ENCODE measurements around the gene TALDO1.
"Not testable (repeated sequence)": the region's sequence is repeated elsewhere in the genome, so short reads cannot be mapped to it uniquely, and the experiment has no call there.

Gene TALDO1

DNA sequence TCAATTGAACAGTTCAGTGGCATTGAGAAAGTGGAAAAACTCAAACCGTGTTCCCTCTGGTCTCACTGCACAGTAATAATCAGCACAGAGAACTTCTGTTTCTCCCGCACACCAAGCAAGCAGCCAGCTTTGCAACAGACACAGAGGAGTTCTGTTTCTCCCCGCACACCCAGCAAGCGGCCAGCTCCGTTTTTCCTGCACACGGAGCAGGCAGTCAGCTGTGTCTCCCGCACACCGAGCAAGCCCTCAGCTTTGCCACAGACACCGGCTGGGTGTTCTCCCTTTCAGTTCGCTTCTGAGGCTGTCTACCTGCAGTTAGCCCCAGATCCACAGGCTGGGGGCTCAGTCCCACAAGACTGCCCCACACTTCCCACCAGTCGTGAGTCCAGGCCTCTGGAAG, 9.9 kb upstream of the TALDO1 start:
- no peak for DNase-seq (ENCODE audit: low read depth)

DNA sequence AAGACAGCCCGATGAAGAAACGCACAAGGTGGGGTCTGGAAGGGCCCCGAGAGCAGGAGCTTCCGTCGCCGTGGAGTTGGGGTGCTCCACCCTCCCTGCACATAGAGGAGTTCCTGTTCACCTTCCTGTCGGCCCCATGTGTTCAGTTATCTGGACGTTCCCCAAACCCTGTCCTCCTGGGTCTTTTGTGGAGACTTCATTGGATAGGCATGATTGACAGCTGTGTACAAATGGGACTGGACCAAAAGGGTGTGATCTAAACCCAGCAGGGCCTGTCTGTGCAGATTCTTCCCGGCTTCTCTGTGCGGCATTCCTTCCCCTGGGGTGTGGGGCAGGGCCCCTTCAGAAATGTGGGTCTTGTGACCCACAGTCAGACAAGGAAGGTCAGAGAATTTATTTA, 9.4 kb upstream of the TALDO1 start:
- not testable (repeated sequence) for DNase-seq (ENCODE audit: low read depth)

- no peak for DNase-seq (ENCODE audit: low read depth)
Observed at GRCh38 chr11:742156-742546, 5.1 kb upstream of the TALDO1 start.

DNA sequence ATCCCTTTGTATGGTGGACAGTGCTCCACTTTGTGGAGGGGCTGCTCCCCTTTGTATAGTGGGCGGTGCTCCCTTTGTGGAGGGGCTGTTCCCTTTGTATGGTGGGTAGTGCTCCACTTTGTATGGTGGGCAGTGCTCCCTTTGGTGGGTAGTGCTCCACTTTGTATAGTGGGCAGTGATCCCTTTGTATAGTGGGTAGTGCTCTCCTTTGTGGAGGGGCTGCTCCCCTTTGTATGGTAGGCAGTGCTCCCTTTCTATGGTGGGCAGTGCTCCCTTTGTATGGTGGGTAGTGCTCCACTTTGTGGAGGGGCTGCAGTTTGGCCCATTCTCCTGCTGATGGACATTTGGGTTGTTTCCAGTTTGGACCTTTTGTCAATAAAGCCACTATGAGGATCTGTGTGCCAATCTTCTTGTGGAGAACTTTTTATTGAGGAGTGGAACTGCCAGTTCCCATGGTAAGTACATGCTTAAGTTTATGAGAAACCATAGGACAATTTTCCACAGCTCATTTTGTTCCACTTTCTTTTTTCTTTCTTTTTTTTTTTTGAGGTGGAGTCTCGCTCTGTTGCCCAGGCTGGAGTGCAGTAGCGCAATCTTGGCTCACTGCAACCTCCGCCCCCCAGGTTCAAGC, 4.6 kb upstream of the TALDO1 start:
- DNase-seq (ENCODE audit: low read depth): no peak

DNA sequence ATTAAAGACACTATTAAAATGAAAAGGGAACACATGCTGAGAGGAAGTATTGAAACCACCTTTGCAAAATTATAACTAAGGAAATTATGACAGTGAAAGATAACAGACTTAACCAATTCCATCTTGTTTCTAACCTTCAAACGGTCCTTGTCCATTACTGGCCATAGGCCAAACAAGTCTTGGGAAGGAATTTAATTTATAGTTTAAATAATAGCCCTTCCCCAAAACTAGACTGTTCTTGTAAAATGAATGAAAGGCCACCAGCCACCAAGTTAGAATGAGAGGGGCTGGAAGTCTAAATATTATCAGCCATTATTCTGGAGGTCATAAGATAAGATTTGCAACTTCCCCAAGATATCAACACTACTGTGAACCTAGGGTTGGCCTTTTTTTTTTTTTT, 1.8 kb upstream of the TALDO1 start:
- no peak for DNase-seq (ENCODE audit: low read depth)

DNA sequence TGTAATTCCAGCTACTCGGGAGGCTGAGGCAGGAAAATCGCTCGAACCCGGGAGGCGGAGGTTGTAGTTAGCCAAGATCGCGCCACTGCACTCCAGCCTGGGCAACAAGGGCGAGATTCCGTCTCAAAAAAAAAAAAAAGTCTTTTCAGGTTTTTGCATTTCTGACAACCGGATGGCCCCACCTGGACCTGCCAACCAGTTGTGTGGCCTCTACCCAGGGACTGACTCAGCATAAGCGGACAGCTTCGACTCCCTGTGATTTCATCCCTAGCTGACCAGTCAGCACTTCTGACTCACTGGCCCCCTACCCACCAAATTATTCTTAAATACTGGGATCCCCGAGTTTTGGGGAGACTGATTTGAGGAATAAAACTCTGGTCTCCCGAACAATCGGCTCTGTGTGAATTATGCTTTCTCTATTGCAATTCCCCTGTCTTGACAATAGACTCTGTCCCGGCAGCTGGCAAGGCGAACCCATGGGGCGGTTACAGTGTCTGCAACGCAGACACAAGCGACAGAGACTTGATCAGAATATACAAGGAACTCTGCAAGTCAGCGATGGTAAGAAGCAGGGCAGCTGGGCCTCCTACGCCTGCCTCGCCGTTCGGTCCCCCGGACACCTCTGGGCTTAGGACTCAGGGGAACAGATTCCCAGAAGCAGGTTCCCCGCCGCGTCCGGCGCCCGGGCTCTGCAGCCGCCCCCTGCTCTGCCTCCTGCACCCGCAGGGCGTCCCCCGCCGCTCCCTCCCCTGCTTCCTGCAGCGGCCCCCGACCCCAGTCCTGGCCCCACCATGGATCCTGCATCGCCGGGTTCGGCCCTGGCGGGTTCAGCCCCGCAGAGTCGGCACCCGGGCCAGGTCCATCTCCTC, 741 bp upstream of the TALDO1 start:
- DNase-seq (ENCODE audit: low read depth): no peak

- no peak for DNase-seq (ENCODE audit: low read depth)
Observed at GRCh38 chr11:748007-748359, 719 bp downstream of the TALDO1 start.

DNA sequence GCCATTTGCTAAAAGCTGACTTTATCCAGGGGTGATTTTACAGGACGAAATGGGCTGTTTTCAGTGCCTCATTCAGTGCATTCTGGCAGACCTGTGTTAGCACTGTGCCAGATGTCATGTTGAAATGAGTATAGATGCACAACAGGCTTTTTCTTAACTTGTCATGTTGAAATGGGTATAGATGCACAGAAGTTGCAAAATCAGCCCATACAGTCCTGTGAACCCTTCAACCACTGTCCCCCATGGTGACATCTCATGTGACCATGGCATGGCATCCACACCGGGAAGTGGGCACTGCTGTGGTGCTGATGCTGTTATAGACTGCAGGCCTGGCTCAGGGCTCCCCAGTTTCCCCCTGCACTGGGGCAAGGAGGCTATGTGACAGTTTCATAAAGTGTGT, 2.5 kb downstream of the TALDO1 start:
- DNase-seq (ENCODE audit: low read depth): no peak

GRCh38 chr11:760236-760635, 13.0 kb downstream of the TALDO1 start:
- no peak for DNase-seq (ENCODE audit: low read depth)

- no peak for DNase-seq (ENCODE audit: low read depth)
Observed at GRCh38 chr11:761526-762108, 14.4 kb downstream of the TALDO1 start.

DNA sequence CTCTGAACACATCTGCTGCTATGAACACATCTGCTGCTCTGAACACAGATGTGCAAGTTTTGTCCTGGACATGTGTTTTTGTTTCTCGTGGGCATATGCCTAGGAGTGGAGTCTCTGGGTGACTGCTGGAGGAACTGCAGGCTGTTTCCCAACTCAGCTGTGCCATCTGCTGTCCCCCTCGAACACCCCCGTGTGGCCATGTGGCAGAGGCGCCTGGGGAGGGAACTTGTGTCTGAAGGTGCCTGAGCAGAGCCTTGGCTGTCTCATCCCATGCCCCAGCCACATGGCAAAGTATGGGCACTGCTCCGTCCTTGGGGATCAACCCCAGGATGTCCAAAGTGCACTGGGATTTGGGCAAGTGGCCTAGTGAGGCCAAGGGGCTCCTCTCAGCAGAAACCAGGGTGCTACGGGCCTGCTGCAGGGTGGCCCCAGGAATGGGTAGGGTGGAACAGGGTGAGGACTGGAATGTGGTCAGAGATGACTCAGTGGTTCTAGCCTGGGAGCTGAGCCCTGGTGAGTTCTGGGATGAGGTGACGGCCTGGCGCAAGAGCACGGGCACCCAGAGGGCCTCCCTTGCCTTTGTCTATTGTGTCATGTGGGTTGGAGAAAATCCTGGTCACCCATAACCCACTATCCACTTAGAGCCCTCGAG, 15.3 kb downstream of the TALDO1 start:
- DNase-seq (ENCODE audit: low read depth): no peak

DNA sequence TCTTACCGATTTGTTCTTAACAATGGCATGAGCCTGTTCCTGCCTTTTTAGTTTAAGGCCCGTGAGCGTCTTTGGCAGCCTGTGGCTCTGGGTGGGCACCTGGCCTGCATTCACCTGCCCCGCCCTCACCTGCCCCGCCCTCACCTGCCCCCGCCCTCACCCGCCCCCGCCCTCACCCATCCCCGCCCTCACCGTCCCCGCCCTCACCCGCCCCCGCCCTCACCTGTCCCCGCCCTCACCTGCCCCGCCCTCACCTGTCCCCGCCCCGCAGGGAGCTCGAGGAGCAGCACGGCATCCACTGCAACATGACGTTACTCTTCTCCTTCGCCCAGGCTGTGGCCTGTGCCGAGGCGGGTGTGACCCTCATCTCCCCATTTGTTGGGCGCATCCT, 15.8 kb downstream of the TALDO1 start:
- no peak for DNase-seq (ENCODE audit: low read depth)

DNA sequence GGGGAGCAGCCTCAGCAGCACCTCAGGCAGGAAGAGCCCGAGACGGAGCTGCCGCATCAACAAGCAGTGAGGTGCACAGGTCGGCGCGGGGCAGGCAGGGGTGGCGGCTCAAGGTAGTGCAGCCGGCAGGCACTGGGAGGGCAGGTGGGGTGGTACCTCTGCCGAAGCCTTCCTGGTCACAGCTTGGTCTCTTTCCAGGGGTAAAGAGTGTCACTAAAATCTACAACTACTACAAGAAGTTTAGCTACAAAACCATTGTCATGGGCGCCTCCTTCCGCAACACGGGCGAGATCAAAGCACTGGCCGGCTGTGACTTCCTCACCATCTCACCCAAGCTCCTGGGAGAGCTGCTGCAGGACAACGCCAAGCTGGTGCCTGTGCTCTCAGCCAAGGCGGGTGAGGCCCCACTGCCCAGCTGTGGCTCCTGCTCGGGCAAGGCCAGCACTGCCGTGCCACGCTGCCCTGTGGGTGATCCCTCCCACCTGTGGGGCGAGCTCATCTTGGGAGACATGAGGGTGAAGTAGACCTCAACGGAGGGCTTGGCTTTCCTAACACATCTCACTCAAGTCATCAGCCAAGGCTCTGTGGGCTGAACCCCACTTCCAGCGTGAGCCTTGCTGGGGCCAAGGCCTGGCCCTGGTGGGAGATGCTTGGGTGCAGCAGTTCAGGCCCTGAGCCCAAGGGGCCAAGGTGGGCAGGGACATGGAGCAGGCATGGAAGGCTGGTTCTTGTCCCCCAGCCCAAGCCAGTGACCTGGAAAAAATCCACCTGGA, 16.5 kb downstream of the TALDO1 start:
- DNase-seq (ENCODE audit: low read depth): no peak

- no peak for DNase-seq (ENCODE audit: low read depth)
Observed at GRCh38 chr11:764322-765024, 17.2 kb downstream of the TALDO1 start.

DNA sequence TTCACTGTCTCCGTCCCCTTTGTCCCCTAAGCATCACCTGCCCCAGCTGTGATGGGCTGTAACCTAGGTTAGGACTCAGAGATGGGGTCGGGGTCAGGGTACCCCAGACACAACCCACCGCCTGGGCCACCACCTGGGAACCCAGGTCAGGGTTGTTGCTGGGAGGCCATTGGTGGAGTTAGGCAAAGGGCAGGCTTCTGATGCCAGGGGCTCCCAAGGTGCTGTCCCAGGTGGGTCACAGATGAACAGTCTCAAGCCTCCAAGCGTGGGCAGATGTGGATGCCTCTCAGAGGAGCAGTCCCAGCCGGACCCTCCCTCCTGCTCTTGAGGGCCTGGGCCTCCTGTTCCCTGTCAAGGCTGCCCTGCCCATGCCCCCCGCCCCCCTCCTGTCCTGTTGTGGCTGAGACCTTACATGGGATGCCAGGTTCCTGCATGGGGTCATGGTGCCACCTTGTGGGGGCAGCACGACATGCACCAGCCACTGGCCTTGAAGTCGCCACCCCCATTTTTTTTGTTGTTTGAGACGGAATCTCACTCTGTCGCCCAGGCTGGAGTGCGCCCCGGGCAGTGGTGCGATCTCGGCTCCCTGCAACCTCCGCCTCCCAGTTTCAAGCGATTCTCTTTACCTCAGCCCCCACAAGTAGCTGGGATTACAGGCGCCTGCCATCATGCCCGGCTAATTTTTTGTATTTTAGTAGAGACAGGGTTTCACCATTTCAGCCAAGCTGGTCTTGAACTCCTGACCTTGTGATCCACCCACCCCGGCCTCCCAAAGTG, 17.9 kb downstream of the TALDO1 start:
- DNase-seq (ENCODE audit: low read depth): peak; percentile 56

- DNase-seq (ENCODE audit: low read depth): no peak
Observed at GRCh38 chr11:765802-766091, 18.5 kb downstream of the TALDO1 start.

DNA sequence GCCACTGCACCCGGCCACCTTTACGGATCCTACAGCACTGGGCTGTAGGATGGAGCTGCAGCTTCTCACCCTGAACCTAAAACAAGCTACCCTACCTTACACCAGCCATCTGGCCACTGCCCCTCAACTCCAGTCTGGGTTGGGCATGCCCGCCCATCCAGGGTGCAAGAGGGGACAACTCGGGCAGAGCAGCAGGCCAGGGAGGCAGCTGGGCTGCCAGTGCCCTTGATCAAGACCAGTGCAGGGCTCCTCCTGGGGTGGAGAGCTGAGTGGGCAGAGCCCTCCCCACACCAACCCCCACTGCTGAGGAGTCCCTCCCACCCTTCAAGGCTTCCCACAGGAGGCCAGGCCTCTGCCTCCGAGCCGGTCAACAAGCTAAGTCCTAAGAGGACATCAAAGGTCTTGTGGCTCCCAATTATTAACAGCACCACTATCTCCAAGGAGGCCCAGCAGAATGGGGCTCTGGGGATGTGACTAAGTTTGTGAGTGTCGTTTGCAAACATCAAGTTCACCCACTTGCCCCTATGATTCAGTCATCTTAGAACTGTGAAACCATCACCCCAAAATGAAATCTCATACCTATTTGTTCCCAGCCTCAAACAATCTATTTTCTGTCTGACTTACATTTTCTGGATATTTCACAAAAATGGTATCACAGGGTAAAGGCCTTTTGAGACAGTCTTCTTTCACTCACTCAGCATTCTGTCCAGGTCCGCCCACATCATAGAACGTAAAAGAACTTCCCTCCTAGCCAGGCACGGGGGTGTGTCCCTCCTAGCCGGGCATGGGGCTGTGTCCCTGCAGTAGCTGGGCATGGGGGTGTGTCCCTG, 19.1 kb downstream of the TALDO1 start:
- DNase-seq (ENCODE audit: low read depth): no peak

- DNase-seq (ENCODE audit: low read depth): no peak
Observed at GRCh38 chr11:766936-767210, 19.6 kb downstream of the TALDO1 start.

- no peak for DNase-seq (ENCODE audit: low read depth)
Observed at GRCh38 chr11:767238-767637, 20.0 kb downstream of the TALDO1 start.

Data from T follicular helper cell (primary cell).